OCI-LY7 (cell line): ENCODE data around the gene PGM2L1. TPM values are rescaled to one million over a fixed set of nuclear protein-coding genes. Genes with fewer than 3 reads are reported as not detected.

Experiments used
- BruUV-seq: library from RNA; stranded (reverse); fragments of 400-500 nt; replicated peaks from 2 replicates; lab custom pipeline; 2021; lab: Mats Ljungman, UMichigan
- CTCF ChIA-PET: fragments of 300-600 bp; sonication (Branson Sonifier 250); formaldehyde crosslinking; loops from one replicate; lab custom pipeline; 2022; ENCODE audit warnings: antibody characterized with exemption; ENCODE audit not compliant: unreplicated experiment; lab: Charles Lee
- POLR2A ChIA-PET: fragments of 300-600 bp; sonication (Branson Sonifier 250); formaldehyde crosslinking; loops from one replicate; lab custom pipeline; 2022; ENCODE audit warnings: antibody characterized with exemption; lab: Charles Lee
- DNase-seq: peaks from one replicate; pipeline ENCODE4 v3.0.0-alpha.2; 2015; ENCODE audit warnings: low spot score
- H2AFZ ChIP-seq: fragments of 200-600 bp; sonication (generic), shearing (Covaris generic); 2 replicates; pipeline ENCODE4 v1.6.1; 2014; ENCODE audit warnings: mild to moderate bottlenecking, antibody characterized with exemption, low read length, moderate library complexity
- H3K27ac ChIP-seq: fragments of 200-600 bp; sonication (generic); 2 replicates; pipeline ENCODE4 v1.5.1; 2014; ENCODE audit warnings: mixed run types, low read depth, mild to moderate bottlenecking, moderate library complexity, low read length, inconsistent platforms; ENCODE audit not compliant: poor library complexity, severe bottlenecking
- H3K36me3 ChIP-seq: fragments of 200-600 bp; sonication (generic); 2 replicates; pipeline ENCODE4 v1.6.1; 2014; ENCODE audit warnings: mild to moderate bottlenecking, antibody characterized with exemption, low read length, moderate library complexity, mixed read lengths; ENCODE audit not compliant: insufficient read depth
- H3K4me1 ChIP-seq: fragments of 200-600 bp; sonication (generic); 2 replicates; pipeline ENCODE4 v1.5.1; 2014; ENCODE audit warnings: mild to moderate bottlenecking, low read length; ENCODE audit not compliant: insufficient read depth, poor library complexity, severe bottlenecking
- H3K4me2 ChIP-seq: fragments of 200-600 bp; sonication (generic); 2 replicates; pipeline ENCODE4 v1.6.1; 2014; ENCODE audit warnings: mild to moderate bottlenecking, low read length
- H3K4me3 ChIP-seq: fragments of 200-600 bp; sonication (generic); 2 replicates; pipeline ENCODE4 v1.5.1; 2014; ENCODE audit warnings: mild to moderate bottlenecking, low read depth, low read length; ENCODE audit not compliant: poor library complexity, severe bottlenecking
- H3K79me2 ChIP-seq: fragments of 200-600 bp; sonication (generic); 2 replicates; pipeline ENCODE4 v1.6.1; 2016; ENCODE audit warnings: low read depth, mild to moderate bottlenecking, low read length, moderate library complexity, mixed read lengths; ENCODE audit not compliant: insufficient read depth
- H3K9me2 ChIP-seq: fragments of 200-600 bp; sonication (generic); 2 replicates; pipeline ENCODE4 v1.6.1; 2016; ENCODE audit warnings: mild to moderate bottlenecking, low read length, mixed read lengths; ENCODE audit not compliant: insufficient read depth
- H3K9me3 ChIP-seq: fragments of 200-600 bp; sonication (generic); 2 replicates; pipeline ENCODE4 v1.6.1; 2014; ENCODE audit warnings: mild to moderate bottlenecking, mixed run types, low read length, mixed read lengths
- H4K20me1 ChIP-seq: fragments of 200-600 bp; sonication (generic); 2 replicates; pipeline ENCODE4 v1.6.1; 2014; ENCODE audit warnings: mild to moderate bottlenecking, antibody characterized with exemption, low read length, moderate library complexity, mixed read lengths; ENCODE audit not compliant: insufficient read depth
- CTCF ChIP-seq: fragments of 200-600 bp; sonication (generic); conservative IDR thresholded peaks from 2 replicates; pipeline ENCODE4 v1.5.1; 2014; ENCODE audit warnings: mild to moderate bottlenecking, antibody characterized with exemption, low read length, moderate library complexity, mixed read lengths
- EZH2phosphoT487 ChIP-seq: fragments of 200-600 bp; sonication (generic); IDR thresholded peaks from 2 replicates; pipeline ENCODE4 v1.6.1; 2018; ENCODE audit warnings: low read depth, borderline replicate concordance, mild to moderate bottlenecking, mixed run types, antibody characterized with exemption, low read length, moderate library complexity, mixed read lengths
- intact Hi-C: fragments of 100-400 bp; cut with micrococcal nuclease; formaldehyde crosslinking; loops from one replicate; pipeline ENCODE4 v1.10.0; 2022; ENCODE audit not compliant: unreplicated experiment
- total RNA-seq, 2 experiments: library from RNA; depleted of rRNA in 1 of 2; stranded (reverse); fragments of >200 nt in 1 of 2; shearing (Covaris generic) in 1 of 2; gene quantifications; 2 replicates each; pipeline ENCODE4 v1.2.3, GENCODE V29; 2014 to 2022

PGM2L1 gene
- total RNA-seq, 2 experiments from 2014 or later, result 0.78 to 0.79 TPM

- no peaks in the 10 kb centered on the region for H3K36me3 ChIP-seq
- H3K27ac ChIP-seq, result no peak overlapping the region
- H2AFZ ChIP-seq, result no peak overlapping the region
- no peaks in the 10 kb centered on the region for H3K79me2 ChIP-seq
- no peak overlapping the region for H3K4me2 ChIP-seq
- intact Hi-C loops, result no loop called here
- DNase-seq, result no peak
- no peaks in the 10 kb centered on the region for H3K4me1 ChIP-seq
- BruUV-seq, result no TSS peak
- H3K4me3 ChIP-seq, result no peak overlapping the region
- CTCF ChIA-PET, result no interaction called here
- POLR2A ChIA-PET, result interaction anchor here (0.5 kb wide), 1 partner anchor 98 kb away, joined by 3 read pairs; no protein-coding TSS in a partner anchor
- no peaks in the 10 kb centered on the region for H4K20me1 ChIP-seq
- H3K9me2 ChIP-seq, result no peaks in the 10 kb centered on the region
- no peaks in the 10 kb centered on the region for H3K9me3 ChIP-seq
- TF ChIP-seq EZH2phosphoT487, result no peak
- TF ChIP-seq CTCF, result no peak
Observed at GRCh38 chr11:74330075-74330858, 68.0 kb downstream of the PGM2L1 start.

- TF ChIP-seq CTCF (no peak), EZH2phosphoT487 (no peak)
- H3K4me2 ChIP-seq, result no peak overlapping the region
- BruUV-seq, result no TSS peak
- H3K9me3 ChIP-seq, result no peaks in the 10 kb centered on the region
- no peaks in the 10 kb centered on the region for H3K9me2 ChIP-seq
- no peak overlapping the region for H2AFZ ChIP-seq
- no peak for DNase-seq
- H4K20me1 ChIP-seq, result no peaks in the 10 kb centered on the region
- no peaks in the 10 kb centered on the region for H3K36me3 ChIP-seq
- H3K79me2 ChIP-seq, result no peaks in the 10 kb centered on the region
- H3K27ac ChIP-seq, result no peak overlapping the region
- intact Hi-C loops, result no loop called here
- H3K4me3 ChIP-seq, result no peak overlapping the region
- H3K4me1 ChIP-seq, result no peaks in the 10 kb centered on the region
- CTCF ChIA-PET, result no interaction called here
- POLR2A ChIA-PET, result no interaction called here
Observed at GRCh38 chr11:74327076-74327475, 71.2 kb downstream of the PGM2L1 start.

- no peak for DNase-seq
- no peak overlapping the region for H3K4me2 ChIP-seq
- intact Hi-C loops, result no loop called here
- no peaks in the 10 kb centered on the region for H3K9me3 ChIP-seq
- ChIA-PET POLR2A (no interaction called here), CTCF (no interaction called here)
- H3K36me3 ChIP-seq, result no peaks in the 10 kb centered on the region
- TF ChIP-seq EZH2phosphoT487 (no peak), CTCF (no peak)
- no peak overlapping the region for H3K4me3 ChIP-seq
- H4K20me1 ChIP-seq, result no peaks in the 10 kb centered on the region
- H3K27ac ChIP-seq, result no peak overlapping the region
- no peaks in the 10 kb centered on the region for H3K79me2 ChIP-seq
- no TSS peak for BruUV-seq
- H3K4me1 ChIP-seq, result no peaks in the 10 kb centered on the region
- H3K9me2 ChIP-seq, result no peaks in the 10 kb centered on the region
- H2AFZ ChIP-seq, result no peak overlapping the region
Observed at GRCh38 chr11:74326665-74327064, 71.6 kb downstream of the PGM2L1 start.
